Fibroblast of peridontal ligament (primary cell): ENCODE results near the gene CARM1.

Source experiments
- DNase-seq: peaks from one replicate; pipeline ENCODE4 v3.0.0-alpha.2; 2010; ENCODE audit errors: extremely low read depth

CARM1 gene

DNA sequence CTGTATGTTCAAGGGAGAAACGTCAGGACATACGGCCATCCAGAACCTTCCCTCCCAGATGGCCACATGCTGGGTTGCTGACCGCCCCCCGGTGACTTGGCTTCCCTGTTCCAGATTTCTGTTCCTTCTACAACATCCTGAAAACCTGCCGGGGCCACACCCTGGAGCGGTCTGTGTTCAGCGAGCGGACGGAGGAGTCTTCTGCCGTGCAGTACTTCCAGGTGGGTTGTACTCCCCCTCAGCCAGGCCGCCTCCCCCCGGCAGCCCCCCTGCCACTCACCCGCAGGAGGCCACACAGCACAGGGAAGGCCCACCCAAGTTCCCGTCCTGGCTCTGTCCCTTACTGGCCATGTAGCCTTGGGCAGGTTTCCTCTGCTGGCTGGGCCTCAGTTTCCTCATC is 36.6 kb downstream of the CARM1 start:
- no peak for DNase-seq

DNA sequence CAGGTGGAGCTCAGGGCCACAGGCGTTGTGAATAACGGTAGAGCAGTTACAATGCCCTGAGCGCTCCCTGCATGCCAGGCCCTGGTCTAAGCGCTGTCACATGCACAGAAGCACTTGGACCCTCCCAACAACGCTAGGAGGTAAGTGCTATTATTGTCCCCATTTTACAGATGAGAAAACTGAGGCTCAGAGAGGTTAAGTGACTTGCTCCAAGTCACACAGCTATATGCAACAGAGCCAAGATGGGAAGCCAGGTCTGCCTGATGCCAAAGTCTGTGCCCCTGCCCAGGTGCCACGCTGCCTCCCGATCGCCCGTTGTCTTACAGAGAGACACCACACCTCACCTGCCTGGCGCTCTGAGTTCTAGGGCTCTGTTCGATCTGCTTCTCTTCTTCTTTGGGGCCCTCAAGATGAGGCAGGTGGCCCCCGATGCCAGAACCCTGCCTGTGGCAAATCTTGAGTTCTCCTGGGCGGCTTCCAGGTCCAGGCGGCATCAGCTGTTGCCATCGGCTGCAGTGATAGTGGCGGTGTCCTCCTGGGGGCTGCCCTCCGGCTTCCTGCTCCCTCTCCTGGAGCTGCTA is 37.1 kb downstream of the CARM1 start:
- DNase-seq: no peak

DNA sequence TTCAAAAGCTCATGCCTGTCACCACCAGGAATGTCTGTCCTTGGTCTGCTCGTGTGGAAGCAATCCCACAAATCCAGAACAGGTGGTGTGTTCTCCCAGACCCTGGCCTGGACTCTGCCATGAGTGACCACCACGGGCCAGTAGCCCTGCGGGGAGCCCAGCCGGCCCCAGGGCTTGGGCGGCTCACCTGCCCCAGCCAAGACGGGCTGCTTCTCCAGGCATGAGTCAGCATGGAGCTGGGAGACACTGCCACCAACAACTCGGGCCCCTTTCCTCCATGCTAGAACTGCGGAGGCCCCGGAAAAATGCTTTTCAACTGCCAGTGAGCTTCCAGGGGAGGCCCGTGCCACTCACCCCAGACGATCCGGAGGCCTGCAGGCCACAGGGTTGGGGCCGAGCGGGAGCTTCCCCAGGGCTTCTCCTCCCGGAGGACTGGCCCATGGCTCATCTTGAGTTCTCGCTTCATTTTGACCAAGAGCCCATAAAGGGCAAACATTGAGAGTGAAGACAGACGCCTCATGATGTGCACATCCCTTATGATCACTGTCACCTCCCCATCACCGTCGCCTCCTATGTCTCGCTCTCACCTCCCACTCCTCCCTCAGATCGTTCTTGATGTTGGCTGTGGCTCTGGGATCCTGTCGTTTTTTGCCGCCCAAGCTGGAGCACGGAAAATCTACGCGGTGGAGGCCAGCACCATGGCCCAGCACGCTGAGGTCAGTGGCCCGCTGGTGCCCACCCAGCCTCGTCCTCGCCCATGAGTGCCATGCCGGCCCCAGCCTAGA is 40.4 kb downstream of the CARM1 start:
- no peak for DNase-seq

DNA sequence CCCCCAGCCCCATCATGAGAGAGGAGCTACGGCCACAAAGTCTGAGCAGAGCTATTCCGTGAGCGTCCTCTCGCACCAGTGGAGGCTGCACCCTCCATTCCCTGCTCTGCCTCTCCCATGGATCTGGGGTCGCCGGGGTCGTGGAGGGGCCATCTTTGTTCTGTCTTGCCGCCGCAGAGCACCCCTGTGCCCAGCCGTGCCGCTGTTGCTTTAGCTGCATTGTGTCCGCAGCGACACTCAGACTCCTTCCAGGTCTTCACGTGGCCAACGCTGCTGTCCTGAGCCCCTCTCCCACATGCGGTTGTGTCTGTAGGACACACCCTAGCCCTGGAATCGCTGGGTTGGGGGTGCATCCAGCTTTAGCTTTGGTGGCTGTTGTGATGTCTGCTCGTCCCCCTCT is 41.3 kb downstream of the CARM1 start:
- no peak for DNase-seq

DNA sequence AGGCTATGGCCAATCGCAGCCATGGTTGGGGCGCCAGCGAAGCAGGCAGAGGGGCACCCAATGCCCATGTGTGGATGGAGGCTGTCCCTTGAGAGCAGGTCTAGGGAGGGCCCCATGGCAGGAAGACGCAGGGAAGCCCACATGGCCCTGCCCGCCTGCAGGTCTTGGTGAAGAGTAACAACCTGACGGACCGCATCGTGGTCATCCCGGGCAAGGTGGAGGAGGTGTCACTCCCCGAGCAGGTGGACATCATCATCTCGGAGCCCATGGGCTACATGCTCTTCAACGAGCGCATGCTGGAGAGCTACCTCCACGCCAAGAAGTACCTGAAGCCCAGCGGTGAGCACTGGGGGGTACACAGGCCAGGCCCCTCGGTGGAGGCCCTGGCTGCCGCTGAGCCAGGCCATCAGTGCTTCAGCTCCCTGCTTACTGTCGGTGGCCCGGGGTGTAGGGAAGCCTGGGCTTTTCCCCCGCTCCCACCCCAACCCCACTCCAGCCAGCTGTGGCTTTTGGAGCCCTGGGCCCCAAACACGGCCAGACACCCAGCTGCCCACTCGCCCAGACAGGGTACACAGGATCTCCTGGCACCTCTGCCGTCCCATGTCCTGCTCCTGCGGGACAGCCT is 42.5 kb downstream of the CARM1 start:
- no peak for DNase-seq

DNA sequence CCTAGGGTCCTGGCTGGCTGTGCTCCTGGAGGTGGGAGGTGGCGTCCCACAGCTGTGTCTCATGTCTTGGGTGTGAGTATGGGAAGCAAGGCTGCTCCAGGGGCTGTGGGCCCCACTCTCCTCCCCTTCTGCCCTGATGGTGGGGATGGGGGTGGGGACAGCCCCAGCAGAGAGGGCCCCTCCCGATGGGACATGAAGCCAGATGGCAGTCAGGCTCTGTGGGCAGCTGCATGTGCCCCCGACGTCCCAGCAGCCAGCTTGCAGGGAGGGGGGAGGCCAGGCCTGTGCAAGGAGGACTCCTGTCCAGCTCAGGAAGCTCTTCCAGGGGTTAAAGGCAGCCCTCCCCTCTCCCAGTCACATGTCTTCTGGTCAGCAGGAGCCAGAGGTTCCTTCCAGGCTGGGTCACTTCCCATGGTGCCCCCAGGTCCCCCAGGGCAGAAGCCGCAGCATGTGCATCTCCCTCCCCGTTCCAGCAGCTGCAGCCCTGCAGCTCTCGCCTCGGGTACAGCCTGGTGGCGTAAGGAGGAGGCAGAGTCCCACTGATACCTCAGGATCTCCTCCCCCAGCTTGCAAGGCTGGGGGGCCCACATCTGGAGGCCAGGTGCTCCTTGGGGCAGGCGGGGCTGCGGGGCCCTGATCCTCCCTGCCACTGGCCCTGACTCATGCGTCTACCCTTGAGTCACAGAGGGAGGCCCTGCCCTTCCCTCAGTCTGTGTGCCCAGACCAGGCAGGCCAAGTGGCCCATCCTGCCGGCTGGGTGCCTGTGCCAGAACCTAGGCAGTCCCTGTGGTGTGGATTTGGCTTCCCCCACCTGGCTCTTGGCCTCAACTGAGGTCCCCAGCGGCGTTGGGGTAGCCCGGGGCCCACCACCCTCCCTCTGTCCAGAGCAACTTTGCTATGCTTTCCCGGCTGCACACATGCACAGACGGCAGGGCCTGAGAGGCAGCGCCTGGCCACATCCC is 44.1 kb downstream of the CARM1 start:
- DNase-seq: peak; percentile 75

DNA sequence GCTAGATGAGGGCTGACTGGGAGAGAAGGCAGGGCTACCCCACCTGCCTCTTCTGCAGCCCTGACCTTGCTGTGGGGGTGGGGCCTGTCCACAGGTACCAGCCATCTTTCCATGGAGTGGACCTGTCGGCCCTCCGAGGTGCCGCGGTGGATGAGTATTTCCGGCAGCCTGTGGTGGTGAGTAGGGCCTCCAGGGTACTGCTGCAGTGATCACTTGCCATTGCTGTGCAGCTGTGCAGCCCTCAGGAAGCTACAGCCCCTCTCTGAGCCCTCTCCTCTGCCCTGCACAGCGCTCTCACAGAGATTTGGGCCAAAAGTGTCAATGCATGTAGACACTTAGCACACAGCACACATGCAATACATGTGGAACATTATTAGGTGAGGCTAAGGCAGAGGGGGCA is 45.2 kb downstream of the CARM1 start:
- no peak for DNase-seq

DNA sequence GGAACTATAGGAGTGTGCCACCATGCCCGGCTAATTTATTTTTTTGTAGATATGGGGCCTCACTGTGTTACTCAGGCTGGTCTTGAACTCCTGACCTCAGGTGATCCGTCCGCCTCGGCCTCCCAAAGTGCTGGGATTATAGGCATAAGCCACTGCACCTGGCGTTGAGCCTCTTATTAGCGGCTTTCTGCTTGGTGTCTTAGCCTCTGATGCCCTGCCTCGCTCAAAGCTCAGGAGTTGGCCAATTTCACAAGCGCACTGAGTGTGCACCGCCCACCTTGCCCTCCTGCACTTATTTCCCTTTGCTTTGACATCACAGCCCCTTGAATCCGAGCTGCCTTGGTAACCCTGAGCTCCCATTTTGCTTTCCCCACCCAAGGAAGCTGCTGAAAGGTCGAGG is 47.0 kb downstream of the CARM1 start:
- no peak for DNase-seq

DNA sequence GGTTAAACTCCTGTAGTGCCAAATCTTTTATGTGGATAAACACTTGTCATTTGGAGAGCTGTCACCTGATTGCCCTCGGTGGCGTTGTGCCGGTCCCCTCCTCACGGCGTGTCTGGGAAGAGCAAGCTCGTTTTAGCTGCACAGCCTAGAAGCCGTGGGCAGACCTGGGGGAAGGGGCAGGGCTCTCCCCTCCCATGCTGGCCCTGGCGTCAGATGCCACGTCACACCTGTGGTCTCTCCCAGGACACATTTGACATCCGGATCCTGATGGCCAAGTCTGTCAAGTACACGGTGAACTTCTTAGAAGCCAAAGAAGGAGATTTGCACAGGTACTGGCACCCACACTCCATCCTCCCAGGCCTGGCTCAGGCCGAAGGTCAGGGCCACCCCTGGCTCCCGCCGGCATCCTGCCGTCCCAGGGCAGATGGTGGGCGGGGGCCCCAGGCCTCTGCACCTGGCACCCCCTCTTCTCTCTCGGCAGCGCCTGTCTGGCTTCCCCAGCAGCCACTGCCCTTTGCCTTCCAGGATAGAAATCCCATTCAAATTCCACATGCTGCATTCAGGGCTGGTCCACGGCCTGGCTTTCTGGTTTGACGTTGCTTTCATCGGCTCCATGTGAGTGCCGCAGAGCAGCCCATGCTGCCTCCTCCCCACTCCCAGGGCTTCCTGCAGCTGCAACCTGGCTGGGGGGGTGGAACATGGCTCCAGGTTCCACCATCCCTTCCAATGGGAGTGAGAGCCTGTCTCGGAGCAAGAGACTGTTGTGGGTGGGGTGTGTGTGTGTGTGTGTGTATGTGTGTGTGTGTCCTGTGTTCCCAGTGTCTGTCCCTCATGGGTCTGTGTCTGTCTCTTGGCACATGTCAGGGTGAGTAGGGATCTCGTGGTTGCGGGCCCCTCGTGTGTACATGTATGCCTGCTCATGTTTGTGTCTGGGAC is 48.3 kb downstream of the CARM1 start:
- no peak for DNase-seq

DNA sequence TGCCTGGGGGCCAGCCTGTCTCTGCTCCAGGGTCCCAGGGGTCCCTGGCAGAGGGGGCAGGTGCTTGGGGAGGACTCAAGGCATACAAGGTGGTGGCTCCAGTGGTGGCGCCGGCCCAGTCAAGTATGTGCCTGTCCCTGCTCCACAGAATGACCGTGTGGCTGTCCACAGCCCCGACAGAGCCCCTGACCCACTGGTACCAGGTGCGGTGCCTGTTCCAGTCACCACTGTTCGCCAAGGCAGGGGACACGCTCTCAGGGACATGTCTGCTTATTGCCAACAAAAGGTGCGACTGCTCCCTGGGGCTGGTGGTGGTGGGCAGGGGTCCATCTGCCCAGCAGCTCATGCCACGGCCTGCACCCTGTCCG is 48.9 kb downstream of the CARM1 start:
- no peak for DNase-seq

DNA sequence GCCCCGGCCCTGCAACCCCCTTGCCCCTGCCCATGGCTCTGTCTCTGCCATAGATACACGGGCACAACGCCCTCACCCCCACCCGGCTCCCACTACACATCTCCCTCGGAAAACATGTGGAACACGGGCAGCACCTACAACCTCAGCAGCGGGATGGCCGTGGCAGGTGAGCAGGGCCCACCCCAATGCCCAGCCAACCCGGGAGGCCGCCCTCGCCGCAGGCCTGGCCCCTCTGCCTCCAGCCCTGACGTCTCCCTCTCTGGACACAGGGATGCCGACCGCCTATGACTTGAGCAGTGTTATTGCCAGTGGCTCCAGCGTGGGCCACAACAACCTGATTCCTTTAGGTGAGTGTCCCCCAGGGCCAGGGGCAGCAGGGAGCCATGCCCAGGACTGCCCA is 49.4 kb downstream of the CARM1 start:
- DNase-seq: no peak

DNA sequence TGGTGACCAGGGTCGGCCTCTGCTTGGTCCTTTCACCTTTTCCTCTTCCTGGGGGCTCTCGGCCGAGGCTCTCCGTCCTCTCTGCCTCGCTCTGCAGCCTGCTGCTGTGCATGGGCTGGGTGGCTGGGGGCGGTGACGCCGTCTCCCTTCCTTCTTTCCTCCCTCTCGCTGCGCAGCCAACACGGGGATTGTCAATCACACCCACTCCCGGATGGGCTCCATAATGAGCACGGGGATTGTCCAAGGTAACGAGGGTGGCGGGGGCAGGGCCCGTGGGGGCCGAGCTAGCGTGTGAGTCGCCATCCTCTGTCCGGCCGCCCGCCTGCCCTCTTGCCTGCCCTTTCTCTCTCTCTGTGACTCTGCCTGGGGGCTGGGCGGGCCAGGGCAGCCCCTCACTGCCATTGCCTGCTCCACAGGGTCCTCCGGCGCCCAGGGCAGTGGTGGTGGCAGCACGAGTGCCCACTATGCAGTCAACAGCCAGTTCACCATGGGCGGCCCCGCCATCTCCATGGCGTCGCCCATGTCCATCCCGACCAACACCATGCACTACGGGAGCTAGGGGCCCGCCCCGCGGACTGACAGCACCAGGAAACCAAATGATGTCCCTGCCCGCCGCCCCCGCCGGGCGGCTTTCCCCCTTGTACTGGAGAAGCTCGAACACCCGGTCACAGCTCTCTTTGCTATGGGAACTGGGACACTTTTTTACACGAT is 50.0 kb downstream of the CARM1 start:
- no peak for DNase-seq

DNA sequence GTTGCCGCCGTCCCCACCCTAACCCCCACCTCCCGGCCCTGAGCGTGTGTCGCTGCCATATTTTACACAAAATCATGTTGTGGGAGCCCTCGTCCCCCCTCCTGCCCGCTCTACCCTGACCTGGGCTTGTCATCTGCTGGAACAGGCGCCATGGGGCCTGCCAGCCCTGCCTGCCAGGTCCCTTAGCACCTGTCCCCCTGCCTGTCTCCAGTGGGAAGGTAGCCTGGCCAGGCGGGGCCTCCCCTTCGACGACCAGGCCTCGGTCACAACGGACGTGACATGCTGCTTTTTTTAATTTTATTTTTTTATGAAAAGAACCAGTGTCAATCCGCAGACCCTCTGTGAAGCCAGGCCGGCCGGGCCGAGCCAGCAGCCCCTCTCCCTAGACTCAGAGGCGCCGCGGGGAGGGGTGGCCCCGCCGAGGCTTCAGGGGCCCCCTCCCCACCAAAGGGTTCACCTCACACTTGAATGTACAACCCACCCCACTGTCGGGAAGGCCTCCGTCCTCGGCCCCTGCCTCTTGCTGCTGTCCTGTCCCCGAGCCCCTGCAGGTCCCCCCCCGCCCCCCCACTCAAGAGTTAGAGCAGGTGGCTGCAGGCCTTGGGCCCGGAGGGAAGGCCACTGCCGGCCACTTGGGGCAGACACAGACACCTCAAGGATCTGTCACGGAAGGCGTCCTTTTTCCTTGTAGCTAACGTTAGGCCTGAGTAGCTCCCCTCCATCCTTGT is 50.7 kb downstream of the CARM1 start:
- no peak for DNase-seq

DNA sequence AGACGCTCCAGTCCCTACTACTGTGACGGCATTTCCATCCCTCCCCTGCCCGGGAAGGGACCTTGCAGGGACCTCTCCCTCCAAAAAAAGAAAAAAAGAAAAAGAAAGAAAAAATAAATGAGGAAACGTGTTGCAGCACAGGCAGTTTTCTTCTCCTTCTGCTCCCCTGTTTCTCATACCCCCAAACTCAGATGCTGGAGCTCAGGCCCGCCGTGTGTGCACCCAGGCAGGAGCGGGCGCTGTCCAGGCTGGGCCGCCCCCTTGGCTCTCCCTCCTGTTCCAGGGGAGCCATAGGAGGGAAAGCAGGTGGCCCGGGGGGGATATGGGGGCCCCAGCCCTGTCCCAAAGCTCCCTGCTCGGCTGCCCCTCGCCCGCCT is 51.3 kb downstream of the CARM1 start:
- no peak for DNase-seq

DNA sequence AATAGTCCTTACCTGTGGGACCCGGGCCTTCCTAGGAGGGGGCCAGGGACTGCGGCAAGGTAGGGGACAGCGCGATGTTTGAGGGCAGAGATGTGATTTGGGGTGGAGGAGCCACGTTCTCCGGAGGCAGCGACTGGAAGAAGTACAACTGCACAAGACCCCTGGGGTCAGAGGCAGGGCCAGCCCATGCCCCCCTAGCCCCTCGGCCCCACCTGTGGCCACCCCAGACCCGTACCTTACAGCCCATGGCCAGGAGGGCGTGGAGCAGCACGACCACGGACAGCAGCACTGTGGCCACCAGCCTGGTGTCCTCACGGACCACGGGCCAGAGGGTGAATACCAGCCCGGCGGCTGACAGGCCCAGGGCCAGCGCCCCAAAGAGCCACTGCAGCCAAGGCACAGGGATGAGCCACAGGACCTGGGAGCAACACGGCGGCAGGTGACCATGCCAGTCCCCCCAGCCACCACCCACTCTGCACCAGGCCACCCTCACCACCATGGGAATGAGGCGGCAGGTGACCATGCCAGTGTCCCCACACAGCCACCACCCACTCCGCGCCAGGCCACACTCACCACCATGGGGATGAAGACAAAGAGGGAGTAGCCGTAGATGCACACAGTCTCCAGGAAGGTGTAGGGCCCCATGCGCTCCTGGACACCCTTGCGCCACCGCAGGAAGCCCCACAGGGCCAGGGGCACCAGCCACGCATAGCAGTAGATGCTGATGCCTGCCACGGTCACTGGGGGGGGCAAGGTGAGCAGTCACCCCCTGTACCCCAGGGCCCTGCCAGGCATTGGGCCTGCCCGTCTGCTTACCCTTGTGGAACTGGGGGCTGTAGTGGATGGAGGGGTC is 52.1 kb downstream of the CARM1 start:
- DNase-seq: no peak

DNA sequence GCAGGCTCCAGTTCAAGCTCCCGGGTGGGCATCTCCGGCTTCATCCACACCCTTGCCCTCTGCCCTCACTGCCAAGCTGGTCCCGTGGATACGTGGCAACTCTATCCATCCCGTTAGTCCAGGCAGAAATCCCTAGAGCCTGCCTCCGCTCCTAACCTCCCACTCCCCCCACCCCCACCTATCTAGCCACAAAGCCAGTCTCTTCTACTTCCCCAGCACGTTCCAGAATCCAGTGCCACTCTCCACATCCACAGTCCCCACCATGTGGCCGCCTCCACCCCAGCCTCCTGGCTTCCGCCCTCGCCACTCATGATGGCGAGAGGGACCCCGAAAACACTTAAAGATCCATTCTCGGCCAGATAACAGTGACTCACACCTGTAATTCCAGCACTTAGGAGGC is 53.2 kb downstream of the CARM1 start:
- no peak for DNase-seq

DNA sequence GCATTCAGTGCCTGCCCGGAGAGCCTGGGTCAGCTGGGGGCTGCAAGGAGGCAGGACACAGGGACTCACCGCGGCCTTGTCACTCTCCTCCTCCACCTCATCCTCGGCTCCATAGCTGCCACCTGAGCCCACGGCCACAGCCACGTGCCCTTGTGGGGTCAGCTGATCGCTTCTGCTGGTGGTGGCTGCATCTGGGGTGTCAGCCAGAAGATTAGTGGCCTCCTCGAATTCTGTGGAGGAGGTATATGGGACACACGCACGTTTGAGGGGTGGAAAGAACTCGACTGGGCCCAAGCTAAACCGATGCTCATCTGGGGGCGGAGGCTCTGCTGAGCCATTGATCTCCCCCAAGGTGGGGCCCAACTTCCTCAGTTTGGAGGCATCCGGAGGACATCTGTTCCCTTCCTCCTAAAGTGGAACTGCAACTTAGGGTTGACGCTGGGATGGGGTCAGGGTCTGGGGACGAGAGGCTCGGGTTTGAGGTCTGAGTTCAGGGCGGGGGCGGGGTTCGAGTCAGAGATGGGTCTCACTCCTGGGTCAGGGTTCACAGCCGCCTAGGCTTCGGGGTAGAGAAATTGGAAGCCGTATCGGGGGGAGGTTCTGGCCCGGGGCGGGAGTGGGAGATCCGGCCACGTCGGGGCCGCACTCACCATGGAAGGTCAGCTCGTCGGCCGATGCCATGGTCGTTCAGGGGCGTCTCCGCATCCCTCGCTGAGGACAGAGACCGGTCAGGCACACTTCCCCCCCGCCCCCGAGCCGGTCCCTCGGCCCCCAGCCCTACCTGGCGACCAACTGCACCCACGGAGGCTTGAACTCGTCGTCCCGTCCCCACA is 56.6 kb downstream of the CARM1 start:
- peak; percentile 9 for DNase-seq
